Testis (tissue), 3 donors: Measurements from ENCODE around the gene PCDHB4. TPM values are rescaled to one million over a fixed set of nuclear protein-coding genes. Genes with fewer than 3 reads are reported as not detected.
A peak's percentile ranks its signal among the peaks of the same experiment; 100 is the strongest.
"Not testable (repeated sequence)": the region's sequence is repeated elsewhere in the genome, so short reads cannot be mapped to it uniquely, and the experiment has no call there.

Source experiments
- DNase-seq: peaks from one replicate; pipeline ENCODE4 v3.0.0-alpha.2; 2019
- H3K27ac ChIP-seq, 2 donors: fragments of 200-600 bp; sonication (generic); one replicate each; pipeline ENCODE4 v1.5.1; 2019
- H3K27me3 ChIP-seq: fragments of 200-600 bp; sonication (generic); one replicate; pipeline ENCODE4 v1.5.1; 2019
- H3K36me3 ChIP-seq: fragments of 200-600 bp; sonication (generic); one replicate; pipeline ENCODE4 v1.5.1; 2017; ENCODE audit warnings: low read depth; ENCODE audit errors: missing control alignments
- H3K4me1 ChIP-seq: fragments of 200-600 bp; sonication (generic); one replicate; pipeline ENCODE4 v1.5.1; 2019
- H3K4me3 ChIP-seq, 2 donors: fragments of 200-600 bp; sonication (generic); one replicate each; pipeline ENCODE4 v1.5.1; 2017 to 2019
- H3K9me3 ChIP-seq: fragments of 200-600 bp; sonication (generic); one replicate; pipeline ENCODE4 v1.5.1; 2017
- POLR2A ChIP-seq: fragments of 450-650 bp; IDR thresholded peaks from one replicate; pipeline ENCODE4 v1.6.1; 2017; ENCODE audit warnings: antibody characterized with exemption, mild to moderate bottlenecking, moderate library complexity
- WGBS, 2 donors: methylation state at CpG; one replicate each; pipeline ENCODE4 v1.1.5; 2018; 5-methylcytosine and 5-hydroxymethylcytosine counted together
- intact Hi-C: fragments of 100-400 bp; cut with DNase I; formaldehyde crosslinking; loops from one replicate; pipeline ENCODE4 v1.15.1; 2023; ENCODE audit warnings: low total_unique reads
- polyA plus RNA-seq: library from polyadenylated mRNA; stranded (reverse); fragments of 350-450 nt; fragmentation: Illumina TruSeq; extraction: RNeasy Lipid Tissue Mini Kit (QIAGEN cat#74804); gene quantifications from one replicate; pipeline ENCODE4 v1.2.3, GENCODE V29; 2014; ENCODE audit warnings: low read depth, low replicate concordance; ENCODE audit not compliant: insufficient read depth
- total RNA-seq, 2 donors: library from RNA; depleted of rRNA; stranded (reverse); fragments of >200 nt; gene quantifications; one replicate each; pipeline ENCODE4 v1.2.3, GENCODE V29; 2016
- TF ChIP-seq, protein P1 (sequence below), 3 experiments: fragments of 450-650 bp in 2 of 3; fragments of 200-600 bp in 1 of 3; sonication (generic) in 1 of 3; IDR thresholded peaks; one replicate each; pipeline ENCODE4 v1.5.1; 2016 to 2019; ENCODE audit warnings: antibody characterized with exemption in 3 of 3, mild to moderate bottlenecking in 2 of 3, moderate library complexity in 1 of 3

The PCDHB4 gene
- total and polyA plus RNA-seq, 3 donors from 2014 or later, result 1.2 to 4.0 (median 2.4) TPM

DNA sequence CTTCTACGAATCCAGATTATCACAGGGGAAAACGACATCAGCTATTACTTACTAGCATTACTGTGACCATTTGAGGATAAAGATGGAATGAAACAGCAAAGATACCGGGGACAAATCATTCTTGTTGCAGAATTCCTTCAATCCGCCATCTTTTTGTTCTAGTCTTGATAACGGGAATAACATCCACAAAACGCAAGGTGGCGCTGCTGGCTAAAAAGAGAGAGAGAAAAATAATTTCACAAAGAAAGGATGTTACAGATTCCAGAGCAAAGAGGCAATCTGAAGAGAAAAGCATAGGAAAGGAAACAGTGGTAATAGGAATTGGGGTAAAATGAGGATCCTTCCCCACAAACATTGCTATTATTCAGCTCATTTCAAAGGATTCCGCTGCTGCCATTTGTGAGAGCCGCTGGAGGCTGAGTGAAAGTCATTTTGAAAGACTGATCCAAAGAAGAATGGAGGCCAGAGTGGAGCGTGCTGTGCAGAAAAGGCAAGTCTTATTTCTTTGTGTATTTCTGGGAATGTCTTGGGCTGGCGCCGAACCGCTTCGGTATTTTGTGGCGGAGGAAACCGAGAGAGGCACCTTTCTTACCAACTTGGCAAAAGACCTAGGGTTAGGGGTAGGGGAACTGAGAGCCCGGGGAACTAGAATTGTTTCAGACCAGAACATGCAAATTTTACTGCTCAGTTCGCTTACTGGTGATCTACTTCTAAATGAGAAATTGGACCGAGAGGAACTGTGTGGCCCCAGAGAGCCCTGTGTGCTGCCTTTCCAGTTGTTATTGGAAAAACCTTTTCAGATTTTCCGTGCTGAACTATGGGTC lies 51.0 kb downstream of the PCDHB4 start, which contains the start of gene PCDHB7:
Gene PCDHB7, plus strand, starts transcription at position 264 of the 824 bp plus-strand sequence. Its CDS starts 192 bp downstream, at position 456.
- intact Hi-C loops, result no loop called here
- Histone ChIP-seq H3K36me3 (no peaks in the 10 kb centered on the region), H3K4me3 (peak within 1 kb of the TSS; percentile 4 to 37), H3K4me1 (no peaks in the 10 kb centered on the region), H3K27me3 (no peaks in the 10 kb centered on the region), H3K27ac (no peak within 1 kb of the TSS), H3K9me3 (no peaks in the 10 kb centered on the region)
- TF ChIP-seq, protein P1, sequence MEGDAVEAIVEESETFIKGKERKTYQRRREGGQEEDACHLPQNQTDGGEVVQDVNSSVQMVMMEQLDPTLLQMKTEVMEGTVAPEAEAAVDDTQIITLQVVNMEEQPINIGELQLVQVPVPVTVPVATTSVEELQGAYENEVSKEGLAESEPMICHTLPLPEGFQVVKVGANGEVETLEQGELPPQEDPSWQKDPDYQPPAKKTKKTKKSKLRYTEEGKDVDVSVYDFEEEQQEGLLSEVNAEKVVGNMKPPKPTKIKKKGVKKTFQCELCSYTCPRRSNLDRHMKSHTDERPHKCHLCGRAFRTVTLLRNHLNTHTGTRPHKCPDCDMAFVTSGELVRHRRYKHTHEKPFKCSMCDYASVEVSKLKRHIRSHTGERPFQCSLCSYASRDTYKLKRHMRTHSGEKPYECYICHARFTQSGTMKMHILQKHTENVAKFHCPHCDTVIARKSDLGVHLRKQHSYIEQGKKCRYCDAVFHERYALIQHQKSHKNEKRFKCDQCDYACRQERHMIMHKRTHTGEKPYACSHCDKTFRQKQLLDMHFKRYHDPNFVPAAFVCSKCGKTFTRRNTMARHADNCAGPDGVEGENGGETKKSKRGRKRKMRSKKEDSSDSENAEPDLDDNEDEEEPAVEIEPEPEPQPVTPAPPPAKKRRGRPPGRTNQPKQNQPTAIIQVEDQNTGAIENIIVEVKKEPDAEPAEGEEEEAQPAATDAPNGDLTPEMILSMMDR (IDR thresholded peaks at IDR 0.05), result peak; percentile 39 to 54 (median 53)
- TF ChIP-seq POLR2A, result no peak
- peak; percentile 70 for DNase-seq
- WGBS, 2 donors, result 14 to 27% methylated on average over 20 of the region's 20 CpGs

GRCh38 chr5:141174291-141175104 lies 52.9 kb downstream of the PCDHB4 start:
- intact Hi-C loops, H3K27ac ChIP-seq, H3K27me3 ChIP-seq, H3K36me3 ChIP-seq, H3K4me1 ChIP-seq, DNase-seq, H3K9me3 ChIP-seq: not testable (repeated sequence)
- 25 to 35% methylated on average over 35 to 59 of the region's 79 CpGs for WGBS, 2 donors
- H3K4me3 ChIP-seq, result peak overlapping the region in 1 of 2 donors; percentile 22

Other genes with a start within 250 kb of the PCDHB4 start
- gene PCDHA12, start 246.5 kb upstream of the PCDHB4 start, total RNA-seq, result 1 to 10 TPM; 4.0 to 4.3 TPM
- 1.9 TPM for gene PCDHA12, start 246.5 kb upstream of the PCDHB4 start, polyA plus RNA-seq
- 1 to 10 TPM; 4.4 to 4.7 TPM for gene PCDHA13, start 239.7 kb upstream of the PCDHB4 start, total RNA-seq
- 1.8 TPM for gene PCDHA13, start 239.7 kb upstream of the PCDHB4 start, polyA plus RNA-seq
- 1 to 10 TPM; 5.5 to 7.5 TPM for gene PCDHAC1, start 195.5 kb upstream of the PCDHB4 start, total RNA-seq
- gene PCDHAC1, start 195.5 kb upstream of the PCDHB4 start, polyA plus RNA-seq, result 1.8 TPM
- 10 to 100 TPM; 15.5 to 19.6 TPM for gene PCDHAC2, start 155.3 kb upstream of the PCDHB4 start, total RNA-seq
- 9.4 TPM for gene PCDHAC2, start 155.3 kb upstream of the PCDHB4 start, polyA plus RNA-seq
- under 1 TPM; 0.12 to 0.16 TPM for gene PCDHB1, start 70.4 kb upstream of the PCDHB4 start, total RNA-seq
- 0.07 TPM for gene PCDHB1, start 70.4 kb upstream of the PCDHB4 start, polyA plus RNA-seq
- gene PCDHB2, start 27.2 kb upstream of the PCDHB4 start, total RNA-seq, result 10 to 100 TPM; 10.2 to 12.1 TPM
- 6.6 TPM for gene PCDHB2, start 27.2 kb upstream of the PCDHB4 start, polyA plus RNA-seq
- gene PCDHB3, start 21.3 kb upstream of the PCDHB4 start, total RNA-seq, result 1 to 10 TPM; 3.1 to 6.5 TPM
- gene PCDHB3, start 21.3 kb upstream of the PCDHB4 start, polyA plus RNA-seq, result 1.6 TPM
- 10 to 100 TPM; 10.5 to 11.7 TPM for gene PCDHB5, start 13.4 kb downstream of the PCDHB4 start, total RNA-seq
- 5.5 TPM for gene PCDHB5, start 13.4 kb downstream of the PCDHB4 start, polyA plus RNA-seq
- gene PCDHB6, start 28.2 kb downstream of the PCDHB4 start, total RNA-seq, result 1 to 10 TPM; 3.7 to 4.4 TPM
- 6.2 TPM for gene PCDHB6, start 28.2 kb downstream of the PCDHB4 start, polyA plus RNA-seq
- 1 to 10 TPM; 3.3 to 3.4 TPM for gene PCDHB7, start 50.8 kb downstream of the PCDHB4 start, total RNA-seq
- 2.6 TPM for gene PCDHB7, start 50.8 kb downstream of the PCDHB4 start, polyA plus RNA-seq
- 1 to 10 TPM; 3.8 to 4.3 TPM for gene PCDHB8, start 56.0 kb downstream of the PCDHB4 start, total RNA-seq
- gene PCDHB8, start 56.0 kb downstream of the PCDHB4 start, polyA plus RNA-seq, result 2.1 TPM
- gene PCDHB16, start 60.6 kb downstream of the PCDHB4 start, total RNA-seq, result 1 to 10 TPM; 2.6 to 3.3 TPM
- 1.9 TPM for gene PCDHB16, start 60.6 kb downstream of the PCDHB4 start, polyA plus RNA-seq
- gene PCDHB9, start 65.3 kb downstream of the PCDHB4 start, total RNA-seq, result 1 to 10 TPM; 5.7 to 8.7 TPM
- 4.8 TPM for gene PCDHB9, start 65.3 kb downstream of the PCDHB4 start, polyA plus RNA-seq
- gene PCDHB10, start 70.5 kb downstream of the PCDHB4 start, total RNA-seq, result 1 to 10 TPM; 4.0 to 4.9 TPM
- gene PCDHB10, start 70.5 kb downstream of the PCDHB4 start, polyA plus RNA-seq, result 1.5 TPM
- 1 to 10 TPM; 4.0 to 4.2 TPM for gene PCDHB11, start 77.8 kb downstream of the PCDHB4 start, total RNA-seq
- gene PCDHB11, start 77.8 kb downstream of the PCDHB4 start, polyA plus RNA-seq, result 0.63 TPM
- 1 to 10 TPM; 6.1 to 6.5 TPM for gene PCDHB12, start 86.9 kb downstream of the PCDHB4 start, total RNA-seq
- gene PCDHB12, start 86.9 kb downstream of the PCDHB4 start, polyA plus RNA-seq, result 1.4 TPM
- gene PCDHB13, start 92.1 kb downstream of the PCDHB4 start, total RNA-seq, result 1 to 10 TPM; 8.6 to 9.3 TPM
- 2.6 TPM for gene PCDHB13, start 92.1 kb downstream of the PCDHB4 start, polyA plus RNA-seq
- 1 to 10 TPM; 7.9 to 8.0 TPM for gene PCDHB14, start 101.5 kb downstream of the PCDHB4 start, total RNA-seq
- 2.7 TPM for gene PCDHB14, start 101.5 kb downstream of the PCDHB4 start, polyA plus RNA-seq
- 10 to 100 TPM; 22.1 to 27.6 TPM for gene PCDHB15, start 123.6 kb downstream of the PCDHB4 start, total RNA-seq
- 10.3 TPM for gene PCDHB15, start 123.6 kb downstream of the PCDHB4 start, polyA plus RNA-seq
- gene SLC25A2, start 182.2 kb downstream of the PCDHB4 start, total RNA-seq, result 1 to 10 TPM; 4.0 to 4.4 TPM
- 15.9 TPM for gene SLC25A2, start 182.2 kb downstream of the PCDHB4 start, polyA plus RNA-seq
- gene TAF7, start 199.0 kb downstream of the PCDHB4 start, total RNA-seq, result 100 to 1,000 TPM; 112 to 131 TPM
- gene TAF7, start 199.0 kb downstream of the PCDHB4 start, polyA plus RNA-seq, result 137 TPM
- 10 to 100 TPM in 1 of 2 donors, 1 to 10 TPM in 1; 8.7 to 13.1 TPM for gene PCDHGA1, start 208.7 kb downstream of the PCDHB4 start, total RNA-seq
- gene PCDHGA1, start 208.7 kb downstream of the PCDHB4 start, polyA plus RNA-seq, result 1.6 TPM
- 10 to 100 TPM; 19.4 to 31.0 TPM for gene PCDHGA2, start 216.9 kb downstream of the PCDHB4 start, total RNA-seq
- 5.6 TPM for gene PCDHGA2, start 216.9 kb downstream of the PCDHB4 start, polyA plus RNA-seq
- gene PCDHGA3, start 222.0 kb downstream of the PCDHB4 start, total RNA-seq, result 10 to 100 TPM; 19.3 to 31.8 TPM
- gene PCDHGA3, start 222.0 kb downstream of the PCDHB4 start, polyA plus RNA-seq, result 4.4 TPM
- 10 to 100 TPM; 12.5 to 16.4 TPM for gene PCDHGB1, start 228.3 kb downstream of the PCDHB4 start, total RNA-seq
- gene PCDHGB1, start 228.3 kb downstream of the PCDHB4 start, polyA plus RNA-seq, result 0.92 TPM
- 10 to 100 TPM; 14.2 to 21.0 TPM for gene PCDHGA4, start 233.2 kb downstream of the PCDHB4 start, total RNA-seq
- gene PCDHGA4, start 233.2 kb downstream of the PCDHB4 start, polyA plus RNA-seq, result 1.9 TPM
- gene PCDHGB2, start 238.2 kb downstream of the PCDHB4 start, total RNA-seq, result 10 to 100 TPM; 16.6 to 20.4 TPM
- gene PCDHGB2, start 238.2 kb downstream of the PCDHB4 start, polyA plus RNA-seq, result 1.5 TPM
- 10 to 100 TPM in 1 of 2 donors, 1 to 10 TPM in 1; 9.4 to 12.2 TPM for gene PCDHGA5, start 242.3 kb downstream of the PCDHB4 start, total RNA-seq
- gene PCDHGA5, start 242.3 kb downstream of the PCDHB4 start, polyA plus RNA-seq, result 1.5 TPM
- gene PCDHGB3, start 248.4 kb downstream of the PCDHB4 start, total RNA-seq, result 10 to 100 TPM; 11.3 to 17.1 TPM
- 0.74 TPM for gene PCDHGB3, start 248.4 kb downstream of the PCDHB4 start, polyA plus RNA-seq